Stomach (tissue), 4 donors: Measurements from ENCODE around the gene PFKP.

Source experiments
- EP300 ChIP-seq: sonication (generic); formaldehyde crosslinking; IDR thresholded peaks from one replicate; pipeline ENCODE4 v1.6.1; 2017; ENCODE audit warnings: antibody characterized with exemption
- POLR2AphosphoS5 ChIP-seq, 3 donors: sonication (generic); formaldehyde crosslinking; IDR thresholded peaks; one replicate each; pipeline ENCODE4 v1.6.1; 2016; ENCODE audit warnings: antibody characterized with exemption in 3 of 3

DNA sequence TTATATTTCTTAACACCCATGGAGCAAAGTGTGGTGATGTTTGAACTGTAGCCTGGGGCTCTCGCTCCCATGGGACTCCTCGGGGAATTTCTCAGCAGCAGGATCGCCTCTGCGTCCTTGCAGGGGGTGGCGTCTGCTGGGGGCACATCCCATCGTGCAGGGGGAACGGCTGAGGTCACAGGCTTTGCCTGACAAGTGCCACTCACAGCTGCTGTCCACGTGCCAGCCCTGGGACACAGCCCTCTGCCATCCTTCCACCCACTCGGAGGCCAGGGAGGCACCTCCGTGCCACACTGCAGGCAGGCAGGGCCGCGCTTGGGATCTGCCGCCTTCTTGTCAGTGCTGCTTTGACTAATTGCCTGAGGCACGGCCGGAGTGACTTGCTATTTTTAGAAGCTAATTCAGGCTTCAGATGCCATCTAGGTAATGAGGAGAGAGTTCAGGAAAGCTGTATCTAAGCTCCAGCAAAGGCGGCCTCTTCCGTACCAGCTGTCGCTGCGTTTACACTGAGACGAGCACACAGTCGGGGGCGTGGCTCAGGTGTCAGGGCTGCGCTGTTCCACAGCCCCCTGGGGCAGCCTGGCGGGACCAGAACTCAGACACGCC lies 59.5 kb downstream of the PFKP start:
- no peak for TF ChIP-seq POLR2AphosphoS5 (IDR thresholded peaks at IDR 0.05)
- no peak for TF ChIP-seq EP300
